GM21619 (cell line): ENCODE measurements around the gene GNB5.

Experiments used
- ATAC-seq: cut with Tn5 transposase; IDR thresholded peaks from one replicate; pipeline ENCODE4 v1.9.1; 2021; ENCODE audit not compliant: unreplicated experiment

The GNB5 gene

DNA sequence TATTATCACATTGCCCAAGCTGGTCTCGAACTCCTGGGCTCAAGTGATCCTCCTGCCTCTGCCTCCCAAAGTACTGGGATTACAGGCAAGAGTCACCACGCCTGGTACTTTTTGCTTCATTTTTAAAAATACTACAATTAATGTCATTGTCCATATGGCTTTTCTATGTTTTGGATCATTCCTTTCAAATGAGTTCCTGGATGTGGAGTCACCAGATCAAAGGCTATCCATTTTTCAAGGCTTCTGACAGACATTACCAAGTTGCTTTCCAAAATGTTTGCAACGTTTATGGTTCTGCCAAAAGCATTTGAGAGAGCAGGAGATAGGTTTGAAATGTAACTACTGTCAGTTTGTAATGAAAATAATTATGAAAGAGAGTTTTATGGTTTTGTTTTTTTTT, 44.4 kb downstream of the GNB5 start:
- ATAC-seq: no peak

DNA sequence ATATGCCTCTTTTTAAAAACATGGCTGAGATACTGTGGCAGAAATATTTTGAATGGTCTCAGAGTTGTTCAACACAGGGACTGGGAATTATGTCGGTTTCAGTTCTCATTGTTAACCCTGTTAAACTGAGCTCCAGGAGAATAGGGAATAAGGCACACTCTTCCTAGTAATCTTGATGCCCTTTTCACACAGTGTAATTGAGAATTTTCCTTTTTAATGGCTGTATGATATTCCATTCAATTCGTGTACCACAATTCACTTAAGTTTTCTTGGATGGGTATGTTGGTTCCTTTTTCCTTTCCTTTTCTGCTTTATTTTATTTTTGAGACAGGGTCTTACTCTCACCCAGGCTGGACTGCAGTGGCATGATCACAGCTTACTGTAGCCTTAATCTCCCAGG, 44.9 kb downstream of the GNB5 start:
- ATAC-seq: no peak

DNA sequence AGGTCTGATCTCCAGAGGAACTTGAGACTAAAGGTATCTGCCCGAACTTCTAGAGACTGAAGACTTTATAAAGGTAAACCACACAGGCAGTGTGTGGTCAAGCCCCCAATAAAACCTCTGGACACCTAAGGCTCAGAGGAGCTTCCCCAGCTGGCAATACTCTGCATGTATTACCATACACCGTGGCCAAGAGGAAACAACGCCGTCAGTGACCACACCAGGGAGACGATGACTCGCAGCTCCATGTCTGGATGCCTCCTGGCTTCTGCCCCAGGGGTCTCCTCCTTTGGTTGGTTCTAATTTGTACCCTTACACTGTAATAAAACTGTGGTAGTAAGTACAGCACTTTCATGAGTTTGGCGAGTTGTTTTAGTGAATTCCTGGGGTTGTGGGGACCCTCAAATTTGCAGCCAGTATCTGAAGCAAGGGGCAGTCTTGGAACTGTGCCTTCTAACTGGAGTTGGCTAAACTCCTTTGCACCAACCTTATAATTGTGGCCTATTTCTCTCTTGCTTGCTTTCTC, 46.5 kb downstream of the GNB5 start:
- no peak for ATAC-seq

DNA sequence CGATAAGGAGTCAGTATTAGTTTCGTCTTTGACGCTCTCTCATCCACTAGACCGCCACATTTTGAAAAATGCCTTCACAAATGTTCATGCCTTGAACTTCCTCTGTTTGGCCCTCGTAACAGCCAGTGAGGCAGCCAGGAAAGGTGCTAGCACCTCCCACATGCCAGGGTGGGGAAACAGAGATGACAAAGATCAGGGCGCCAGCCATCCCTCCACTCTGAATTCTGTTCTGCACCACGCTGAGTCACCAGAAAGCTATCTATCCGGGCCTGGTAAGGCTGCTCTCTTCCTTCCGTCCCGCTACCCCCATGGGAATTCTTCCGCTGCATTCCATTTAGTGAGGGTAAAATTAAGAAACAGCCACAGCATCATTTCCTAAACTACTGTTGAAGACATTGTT, 47.3 kb downstream of the GNB5 start:
- no peak for ATAC-seq

DNA sequence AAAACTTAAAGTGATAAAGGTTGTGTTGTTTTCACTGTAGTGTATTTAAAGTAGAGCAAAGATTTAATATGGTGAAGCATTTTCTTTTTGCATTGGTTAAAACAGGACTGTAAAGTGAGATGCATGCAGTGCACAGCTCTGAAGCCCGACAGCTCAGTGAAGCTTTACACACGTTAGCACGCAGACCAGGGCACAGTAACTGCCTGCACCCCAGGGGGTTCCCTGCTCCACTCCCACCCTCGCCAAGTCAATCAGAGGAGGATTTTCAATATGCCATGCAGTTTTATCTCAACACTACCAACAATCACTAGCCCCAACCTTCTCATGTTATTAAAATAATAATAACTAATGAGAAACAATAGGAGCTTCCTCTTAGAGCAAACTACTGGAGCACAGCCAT, 50.5 kb downstream of the GNB5 start:
- ATAC-seq: no peak

DNA sequence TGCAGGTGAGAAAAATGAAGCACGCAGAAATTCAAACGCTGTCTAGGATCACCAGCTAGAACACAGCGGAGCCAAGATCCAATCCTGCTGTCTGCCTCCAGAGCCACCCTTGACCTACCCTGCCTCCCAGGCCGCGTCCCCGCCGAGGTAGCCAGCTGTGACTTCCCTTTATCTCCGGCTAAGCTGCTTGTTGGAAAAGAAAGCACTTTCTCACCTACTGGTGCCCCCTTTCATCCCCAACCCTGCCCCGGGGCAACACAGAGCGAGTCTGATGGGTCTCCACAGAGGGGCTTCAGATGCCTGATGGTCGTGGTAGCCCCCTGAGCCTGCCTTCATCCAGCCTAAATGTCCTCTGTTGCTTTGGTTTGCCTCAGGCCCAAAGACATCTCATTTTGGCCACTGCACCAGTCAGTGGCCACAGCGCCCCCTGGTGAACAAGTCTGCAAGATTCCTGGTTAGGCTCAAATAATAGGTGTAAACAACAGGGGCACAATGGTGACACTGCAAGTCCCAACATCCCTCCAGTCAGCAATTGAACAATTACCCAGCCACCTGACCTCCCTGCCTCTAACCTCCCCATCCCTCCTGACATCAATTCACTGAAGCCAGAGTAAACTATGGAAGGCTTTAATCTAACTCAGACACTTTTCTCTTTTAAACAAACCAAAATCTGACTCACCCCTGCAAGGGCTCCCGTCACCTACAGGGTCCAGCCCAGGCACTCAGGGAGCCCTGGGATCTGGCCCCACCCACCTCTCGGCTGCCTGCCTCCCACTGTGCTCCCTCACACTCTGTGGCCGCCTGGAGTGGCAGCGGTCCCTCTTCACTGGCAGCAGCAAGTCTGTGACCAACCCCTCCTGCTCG, 51.4 kb downstream of the GNB5 start:
- peak; percentile 57 for ATAC-seq

DNA sequence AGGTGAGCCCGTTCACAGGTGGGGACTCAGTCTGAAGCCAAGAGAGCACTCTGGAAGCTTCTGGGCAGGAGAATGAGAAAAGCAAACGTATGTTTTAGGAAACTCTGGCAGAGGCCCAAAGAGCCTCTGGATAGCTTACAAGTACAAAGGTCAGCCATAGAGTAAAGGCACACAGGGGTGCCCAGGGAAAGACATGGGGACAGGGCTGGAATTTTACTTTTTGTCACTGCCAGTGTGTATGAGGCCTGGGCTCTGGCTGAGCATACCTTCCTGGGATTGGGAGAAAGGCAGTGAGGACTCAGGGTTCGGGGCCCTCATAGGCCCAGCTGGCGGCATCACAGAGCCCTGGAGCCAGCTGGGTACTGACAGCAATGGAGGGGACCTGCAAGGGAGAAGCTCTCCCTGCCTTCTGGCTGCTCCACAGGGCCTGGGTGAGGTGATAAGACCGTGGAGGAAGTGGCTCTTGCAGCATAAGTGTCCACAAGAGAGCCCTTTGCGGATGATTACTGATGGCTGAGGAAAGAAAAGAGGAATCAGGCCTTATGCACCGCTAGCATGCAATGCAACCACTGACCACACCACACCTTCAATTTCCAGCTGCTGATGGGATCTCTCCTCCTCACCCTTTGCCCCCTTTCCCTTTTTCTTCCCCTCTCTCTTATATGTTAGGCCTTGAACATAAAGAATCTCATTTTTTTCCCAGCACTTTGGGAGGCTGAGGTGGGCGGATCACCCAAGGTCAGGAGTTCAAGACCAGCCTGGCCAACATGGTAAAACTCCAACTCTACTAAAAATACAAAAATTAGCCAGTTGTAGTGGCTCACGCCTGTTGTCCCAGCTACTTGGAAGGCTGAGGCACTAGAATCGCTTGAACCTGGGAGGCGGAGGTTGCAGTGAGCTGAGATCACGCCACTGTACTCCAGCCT, 53.5 kb downstream of the GNB5 start:
- ATAC-seq: no peak

DNA sequence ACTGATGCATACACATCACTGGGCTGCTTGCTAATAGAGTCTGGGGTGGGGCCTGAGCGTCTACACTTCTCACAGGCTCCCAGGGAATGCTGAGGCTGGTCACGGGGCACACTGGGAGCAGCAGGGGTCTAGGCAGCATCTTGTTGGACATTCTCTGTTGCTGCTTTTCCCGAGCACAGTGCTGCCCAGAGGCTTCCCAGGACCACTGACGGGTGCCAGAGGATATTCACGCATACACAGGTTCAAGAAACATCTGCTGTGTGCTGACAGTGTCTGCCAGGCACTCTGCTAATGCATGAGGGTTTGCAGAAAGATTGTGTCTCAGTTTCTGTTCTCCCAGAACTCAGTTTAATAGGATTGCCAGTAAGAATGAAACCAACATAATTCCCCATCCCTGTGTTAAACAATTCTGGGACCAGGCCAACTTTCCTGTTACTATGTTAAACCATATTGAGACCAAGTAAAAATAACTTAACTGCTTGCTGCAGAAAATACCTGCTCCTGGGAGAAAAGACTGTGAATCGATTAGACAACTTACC, 54.7 kb downstream of the GNB5 start:
- ATAC-seq: no peak

DNA sequence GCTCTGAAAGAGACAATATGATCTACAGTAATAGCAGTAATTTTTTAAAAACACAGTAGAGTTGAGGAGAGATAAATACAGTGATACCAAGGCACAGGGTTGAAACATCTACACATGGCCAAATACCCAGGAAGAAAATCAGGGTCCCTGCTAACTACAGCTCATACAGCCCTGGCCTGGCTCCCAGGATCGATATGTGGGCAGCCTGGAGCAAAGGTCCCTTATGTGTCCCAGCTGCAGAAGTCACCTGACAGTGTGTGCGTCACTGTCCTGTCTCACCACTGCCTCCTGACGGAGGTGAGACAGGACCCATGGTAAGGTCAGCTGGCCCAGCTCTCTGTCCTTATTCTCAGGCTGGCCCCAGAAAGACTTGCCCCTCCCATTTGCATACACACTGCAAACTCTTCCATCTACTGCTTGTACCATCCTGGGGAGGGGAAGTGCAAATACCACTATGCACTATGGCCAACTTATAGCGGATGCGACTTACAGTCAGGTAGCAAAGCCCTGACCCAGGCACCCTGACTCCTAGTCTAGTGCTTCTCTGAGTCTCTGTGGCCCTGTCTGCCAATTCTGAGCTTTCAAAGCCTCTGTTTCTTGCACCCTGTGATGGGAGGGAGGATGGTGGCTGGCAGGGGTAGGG, 56.6 kb downstream of the GNB5 start:
- ATAC-seq: no peak

DNA sequence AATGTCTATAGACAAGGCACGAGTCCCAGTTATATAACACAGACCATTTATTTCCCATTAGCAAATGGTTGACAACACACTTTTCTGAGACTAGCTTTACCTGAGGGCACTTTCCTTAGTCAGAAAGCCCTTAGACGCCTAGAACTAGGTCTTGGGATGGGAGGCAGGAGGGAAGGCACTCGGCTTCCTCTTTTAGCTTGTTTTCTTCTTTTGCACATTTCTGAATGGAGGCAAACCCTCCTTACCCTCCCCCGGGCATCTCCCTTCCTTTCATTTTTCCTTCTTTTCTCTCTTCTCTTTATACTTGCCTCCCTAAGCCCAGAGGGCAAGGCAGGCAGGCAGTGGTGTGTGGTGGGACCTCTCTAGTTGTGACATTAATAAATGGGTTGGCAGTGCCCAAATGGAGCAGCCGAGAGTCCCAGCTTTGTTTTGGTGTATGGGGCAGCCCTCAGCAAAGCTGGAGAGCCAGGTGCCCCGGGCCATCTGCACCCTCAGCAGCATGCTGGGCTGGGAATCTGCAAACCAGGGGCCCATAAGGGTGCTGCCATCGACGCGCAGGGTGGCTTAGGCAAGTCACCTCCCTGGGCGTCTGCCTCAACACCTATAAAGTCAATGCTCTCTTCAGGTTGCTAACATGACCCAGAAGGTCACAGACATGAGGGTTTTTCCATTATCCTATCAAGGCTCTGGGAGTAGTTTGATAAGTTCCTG, 57.5 kb downstream of the GNB5 start:
- no peak for ATAC-seq

DNA sequence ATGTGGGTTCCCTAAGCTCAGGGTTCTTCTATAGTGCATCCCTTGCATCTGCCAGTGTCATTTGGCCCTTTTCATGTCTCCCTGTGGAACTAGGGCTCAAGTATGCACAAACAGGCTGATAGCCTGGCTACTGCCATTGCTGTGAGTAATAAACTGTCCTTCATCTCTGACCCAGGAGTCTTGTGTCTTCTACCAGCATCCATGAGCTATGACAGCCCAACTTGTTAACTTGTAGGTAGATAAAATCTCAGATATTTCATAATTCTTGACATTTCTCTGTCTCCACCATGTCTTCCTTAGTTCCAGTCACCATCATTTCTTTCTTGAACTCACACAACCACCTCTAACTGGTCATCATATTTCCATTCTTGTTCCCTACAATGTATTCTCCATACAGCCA, 59.1 kb downstream of the GNB5 start:
- ATAC-seq: no peak

DNA sequence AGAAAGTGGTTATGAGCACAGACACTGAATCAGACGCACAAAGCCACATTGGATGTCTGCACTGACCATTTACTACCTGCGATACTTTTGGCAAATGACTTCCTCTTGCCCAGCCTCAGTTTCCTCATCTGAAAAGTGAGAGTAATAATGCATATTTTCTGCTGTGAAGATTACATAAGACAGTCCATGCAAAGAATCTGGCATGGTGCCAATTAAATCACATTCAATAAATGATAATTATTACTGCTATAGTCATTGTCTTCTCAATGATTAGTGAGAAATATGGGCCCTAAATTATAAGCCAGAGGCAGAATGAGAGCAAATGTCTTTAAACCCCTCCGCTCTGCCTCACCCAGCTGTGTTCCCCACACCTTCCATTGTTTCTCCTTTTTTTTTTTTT, 62.6 kb downstream of the GNB5 start:
- ATAC-seq: no peak

DNA sequence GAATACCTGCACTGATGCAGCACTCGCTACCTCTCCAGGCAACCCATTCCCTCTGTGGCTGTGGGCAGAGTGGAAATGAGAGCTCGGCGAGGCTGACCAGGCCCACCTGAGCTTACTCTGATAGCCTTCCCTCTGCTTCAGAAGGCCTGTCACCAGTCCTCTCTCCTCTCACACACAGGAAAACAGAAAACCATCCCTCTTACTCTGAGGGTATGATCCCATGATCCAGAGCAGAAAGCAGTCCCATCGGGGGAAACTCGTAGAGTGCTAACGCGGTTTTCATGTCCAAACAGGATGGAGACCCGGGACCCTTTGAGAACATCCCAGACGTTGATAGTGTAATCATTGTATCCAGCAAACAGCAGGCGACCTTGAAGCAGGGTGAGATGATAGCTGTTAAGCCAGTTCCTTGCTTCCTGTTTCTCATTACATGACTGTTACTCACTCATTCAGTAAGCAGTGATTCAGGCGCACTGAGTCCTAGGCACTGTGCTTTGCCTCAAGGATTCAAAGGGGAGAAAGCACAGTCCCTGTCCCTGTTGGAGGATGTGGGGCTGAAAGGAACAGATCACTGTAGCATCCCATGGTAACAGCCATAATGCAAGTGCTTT, 66.8 kb downstream of the GNB5 start:
- ATAC-seq: no peak

DNA sequence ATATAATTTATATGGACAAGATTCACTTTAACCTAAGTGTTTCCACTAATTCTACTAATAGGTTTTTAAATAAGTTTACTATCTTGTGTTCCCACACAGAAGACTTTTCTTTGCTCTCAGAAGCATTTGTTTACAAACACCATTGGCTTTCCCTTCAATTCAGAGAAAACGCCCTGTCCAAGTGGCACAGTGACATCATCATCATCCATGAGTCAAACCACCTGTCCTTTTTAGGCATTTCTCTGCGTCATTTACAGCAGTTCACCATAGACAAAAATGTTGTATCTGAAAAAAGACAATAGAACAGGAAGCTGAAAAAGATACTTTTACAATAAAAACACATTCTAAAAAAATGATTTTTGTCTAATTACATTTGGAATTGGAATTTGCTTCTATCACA, 69.3 kb downstream of the GNB5 start:
- ATAC-seq: no peak

DNA sequence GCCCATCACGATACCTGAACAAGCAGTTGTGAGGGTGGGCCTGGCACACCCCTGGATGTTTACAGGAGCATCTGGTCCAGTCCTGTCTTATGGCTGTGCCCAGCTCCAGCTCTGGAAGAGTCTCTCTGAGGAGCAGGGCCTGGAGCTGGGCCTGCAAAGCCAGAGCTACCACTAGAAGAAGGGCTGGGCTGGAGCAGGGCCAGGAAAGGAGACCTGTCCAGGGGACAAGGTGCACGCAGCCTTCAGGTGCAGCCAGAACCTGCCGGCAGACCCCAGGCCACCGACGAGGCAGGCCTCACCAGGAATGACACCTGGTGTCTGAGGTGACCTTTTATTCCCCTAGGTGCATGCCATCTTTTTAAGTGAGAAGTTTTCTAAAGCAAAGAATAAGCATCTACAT, 70.2 kb downstream of the GNB5 start:
- ATAC-seq: no peak

DNA sequence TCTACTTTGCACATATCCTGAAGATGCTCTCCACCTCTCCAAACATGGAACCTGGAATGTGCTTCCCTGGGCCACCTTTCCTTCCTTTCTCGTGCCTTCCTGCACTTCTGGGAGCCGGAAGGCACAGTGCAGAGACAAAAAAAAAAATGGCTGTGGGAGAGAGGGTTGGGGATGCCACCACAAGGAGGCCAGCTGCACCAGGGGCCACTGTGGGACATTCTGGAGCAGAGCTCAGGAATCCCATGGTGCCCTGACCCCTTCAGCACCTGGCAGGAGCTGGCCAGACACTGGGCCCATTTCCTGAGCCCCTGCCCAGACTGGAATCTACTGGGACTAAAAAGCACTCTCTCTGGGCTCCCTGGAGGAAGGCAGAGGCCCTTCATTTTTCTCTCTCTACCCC, 70.7 kb downstream of the GNB5 start:
- no peak for ATAC-seq

DNA sequence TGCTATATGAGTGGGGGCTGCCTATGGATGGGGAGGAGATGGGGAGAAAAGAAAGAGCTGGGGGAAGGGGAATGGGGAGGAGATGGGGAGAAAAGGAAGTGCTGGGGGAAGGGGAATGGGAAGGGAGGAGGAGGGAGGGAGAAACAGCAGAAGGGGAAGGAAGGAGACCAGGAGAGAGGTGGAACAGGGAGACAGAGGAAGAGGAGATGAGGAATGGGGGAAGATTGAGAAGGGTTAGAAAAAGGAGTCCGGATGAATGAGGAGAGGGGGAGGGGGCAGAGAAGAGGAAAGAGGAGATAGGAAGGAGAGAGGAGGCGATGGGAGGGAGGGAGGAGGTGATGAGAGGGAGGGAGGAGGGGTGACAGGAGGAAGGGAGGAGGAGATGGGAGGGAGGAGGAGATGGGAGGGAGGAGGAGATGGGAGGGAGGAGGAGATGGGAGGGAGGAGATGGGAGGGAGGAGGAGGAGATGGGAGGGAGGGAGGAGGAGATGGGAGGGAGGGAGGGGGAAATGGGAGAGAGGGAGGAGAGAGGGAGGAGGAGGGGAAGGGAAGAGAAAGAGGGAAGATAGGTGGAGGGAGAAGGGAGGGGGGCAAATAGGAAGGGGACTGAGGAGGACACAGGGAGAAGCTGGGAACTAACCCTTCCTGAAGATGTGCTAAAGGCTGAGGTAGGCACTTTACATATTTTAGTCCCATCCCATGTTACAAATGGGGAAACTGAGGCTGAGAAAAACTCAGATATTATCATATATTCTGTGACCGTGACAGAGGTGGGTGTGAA, 72.0 kb downstream of the GNB5 start:
- ATAC-seq: no peak

DNA sequence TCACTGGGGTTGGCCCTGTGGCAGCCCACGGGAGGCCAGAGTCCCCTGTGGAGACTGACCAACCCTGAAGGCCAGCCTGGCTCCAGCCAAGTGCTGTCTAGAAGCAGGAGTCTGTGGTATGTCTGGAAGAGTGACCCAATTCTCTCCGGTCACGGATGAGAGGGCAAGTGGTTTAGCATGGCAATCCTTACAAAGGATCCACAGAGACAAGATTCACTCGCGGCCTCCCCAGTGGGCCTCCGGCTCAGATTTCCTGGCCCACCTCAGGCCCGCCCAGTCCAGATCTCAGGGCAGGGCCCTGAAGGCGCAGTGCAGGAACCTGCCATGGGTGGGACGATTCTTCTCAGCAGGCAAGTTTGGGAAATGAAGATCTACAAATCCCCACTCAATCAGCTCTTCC, 73.6 kb downstream of the GNB5 start:
- ATAC-seq: no peak
